ENCODE measurements around the gene VWC2. TPM values are rescaled to one million over a fixed set of nuclear protein-coding genes. Genes with fewer than 3 reads are reported as not detected.

The VWC2 gene
- total RNA-seq, 1 donor from 2014 or later, result 7.9 TPM

DNA sequence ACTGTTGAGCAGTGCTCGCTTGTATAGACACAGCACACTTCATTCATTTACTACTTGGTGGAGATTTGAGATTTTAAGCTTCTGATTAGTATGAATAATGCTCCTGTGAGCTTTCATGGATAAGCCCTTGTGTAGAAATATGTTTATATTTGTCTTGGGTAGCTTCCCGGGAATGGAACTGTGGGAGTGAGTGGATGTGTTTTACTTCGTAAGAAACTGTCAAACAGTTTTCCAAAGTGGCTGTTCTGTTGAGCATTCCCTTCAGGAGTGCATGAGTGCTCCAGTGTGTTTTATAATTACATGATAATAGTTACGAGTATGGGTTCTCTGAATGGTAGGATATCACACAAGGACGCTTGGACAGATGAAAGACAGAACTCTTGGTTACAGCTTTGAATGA lies 49.4 kb downstream of the VWC2 start:
- no peaks in the 10 kb centered on the region for H3K36me3 ChIP-seq
- intact Hi-C loops (cut with micrococcal nuclease), result no loop called here
- peaks cover 15% of the 10 kb centered on the region for H3K4me1 ChIP-seq
- H3K4me3 ChIP-seq, result no peak overlapping the region
- H3K27ac ChIP-seq (replicated peaks), result peak overlapping the region; percentile 50
- H3K27me3 ChIP-seq (ENCODE audit: low read depth), result no peaks in the 10 kb centered on the region
- TF ChIP-seq, protein P1, sequence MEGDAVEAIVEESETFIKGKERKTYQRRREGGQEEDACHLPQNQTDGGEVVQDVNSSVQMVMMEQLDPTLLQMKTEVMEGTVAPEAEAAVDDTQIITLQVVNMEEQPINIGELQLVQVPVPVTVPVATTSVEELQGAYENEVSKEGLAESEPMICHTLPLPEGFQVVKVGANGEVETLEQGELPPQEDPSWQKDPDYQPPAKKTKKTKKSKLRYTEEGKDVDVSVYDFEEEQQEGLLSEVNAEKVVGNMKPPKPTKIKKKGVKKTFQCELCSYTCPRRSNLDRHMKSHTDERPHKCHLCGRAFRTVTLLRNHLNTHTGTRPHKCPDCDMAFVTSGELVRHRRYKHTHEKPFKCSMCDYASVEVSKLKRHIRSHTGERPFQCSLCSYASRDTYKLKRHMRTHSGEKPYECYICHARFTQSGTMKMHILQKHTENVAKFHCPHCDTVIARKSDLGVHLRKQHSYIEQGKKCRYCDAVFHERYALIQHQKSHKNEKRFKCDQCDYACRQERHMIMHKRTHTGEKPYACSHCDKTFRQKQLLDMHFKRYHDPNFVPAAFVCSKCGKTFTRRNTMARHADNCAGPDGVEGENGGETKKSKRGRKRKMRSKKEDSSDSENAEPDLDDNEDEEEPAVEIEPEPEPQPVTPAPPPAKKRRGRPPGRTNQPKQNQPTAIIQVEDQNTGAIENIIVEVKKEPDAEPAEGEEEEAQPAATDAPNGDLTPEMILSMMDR (IDR thresholded peaks at IDR 0.05; ENCODE audit: borderline replicate concordance), result no peak
- no peak for DNase-seq
- H3K9me3 ChIP-seq (replicated peaks), result peaks cover 8% of the 10 kb centered on the region

DNA sequence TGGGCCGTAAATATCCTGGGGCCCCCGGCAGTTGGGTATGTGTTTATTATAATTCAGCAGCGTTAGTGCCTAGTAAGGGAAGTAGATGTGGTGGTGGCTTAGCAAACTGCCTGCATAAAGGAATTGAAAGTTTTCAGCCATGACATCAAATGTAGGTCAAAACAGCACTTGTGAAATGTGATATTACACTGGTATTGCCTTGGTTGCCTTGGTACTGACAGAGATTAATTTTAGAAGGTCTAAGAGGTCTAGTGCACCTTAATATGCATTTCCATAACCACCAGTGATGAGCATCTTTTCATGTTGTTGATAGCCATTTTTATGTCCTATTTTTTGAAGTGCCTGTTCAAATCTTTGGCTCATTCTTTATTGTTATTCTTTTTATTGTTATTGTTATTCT lies 50.1 kb downstream of the VWC2 start:
- intact Hi-C loops (cut with micrococcal nuclease), result no loop called here
- Histone ChIP-seq H3K4me3 (no peak overlapping the region), H3K27ac (replicated peaks) (peak overlapping the region; percentile 50), H3K4me1 (peaks cover 14% of the 10 kb centered on the region), H3K9me3 (replicated peaks) (peaks cover 8% of the 10 kb centered on the region), H3K36me3 (no peaks in the 10 kb centered on the region), H3K27me3 (ENCODE audit: low read depth) (no peaks in the 10 kb centered on the region)
- TF ChIP-seq, protein P1 (IDR thresholded peaks at IDR 0.05; ENCODE audit: borderline replicate concordance), result no peak
- DNase-seq, result no peak

DNA sequence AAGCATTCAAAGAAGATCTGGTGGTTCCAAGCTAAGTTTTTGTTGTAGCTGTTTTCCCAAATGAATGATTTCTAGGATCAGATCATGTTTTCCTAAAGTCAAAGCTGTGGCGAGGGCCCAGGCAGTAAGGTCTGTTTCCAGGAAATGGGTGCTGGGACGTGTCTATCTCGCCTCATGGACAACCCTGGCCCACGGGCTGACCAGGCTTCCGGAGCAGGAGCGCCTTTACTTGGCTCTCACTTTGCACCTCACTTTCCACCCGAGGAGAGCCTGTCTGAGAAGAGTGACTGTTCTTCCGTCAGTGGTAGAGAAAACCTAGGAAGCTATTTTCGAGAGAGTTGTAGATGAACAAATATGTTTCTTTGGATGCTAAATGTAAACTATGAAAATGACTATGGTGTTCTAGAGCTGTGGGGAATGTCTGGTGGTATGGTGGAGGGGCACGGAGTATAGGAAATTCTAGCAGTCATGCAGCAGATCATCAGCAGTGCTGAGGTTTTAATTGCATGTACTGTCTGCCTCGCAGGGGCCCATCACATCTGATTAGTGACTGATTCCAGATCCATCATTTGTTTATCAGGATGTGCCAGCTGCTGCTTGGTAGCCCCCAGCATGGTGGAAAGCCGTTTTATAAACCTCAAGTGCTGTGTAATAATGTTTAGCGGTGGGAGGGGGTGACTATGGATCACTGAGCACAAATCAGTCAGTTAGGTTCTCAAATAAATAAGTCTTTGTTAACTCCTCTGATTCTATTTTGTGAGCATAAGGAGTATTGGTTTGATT lies 66.6 kb downstream of the VWC2 start:
- intact Hi-C loops (cut with micrococcal nuclease), result no loop called here
- Histone ChIP-seq H3K4me3 (no peak overlapping the region), H3K4me1 (peaks cover 12% of the 10 kb centered on the region), H3K27ac (replicated peaks) (no peak overlapping the region), H3K27me3 (ENCODE audit: low read depth) (no peaks in the 10 kb centered on the region), H3K9me3 (replicated peaks) (no peaks in the 10 kb centered on the region), H3K36me3 (no peaks in the 10 kb centered on the region)
- TF ChIP-seq, protein P1 (IDR thresholded peaks at IDR 0.05; ENCODE audit: borderline replicate concordance), result no peak
- DNase-seq, result no peak

DNA sequence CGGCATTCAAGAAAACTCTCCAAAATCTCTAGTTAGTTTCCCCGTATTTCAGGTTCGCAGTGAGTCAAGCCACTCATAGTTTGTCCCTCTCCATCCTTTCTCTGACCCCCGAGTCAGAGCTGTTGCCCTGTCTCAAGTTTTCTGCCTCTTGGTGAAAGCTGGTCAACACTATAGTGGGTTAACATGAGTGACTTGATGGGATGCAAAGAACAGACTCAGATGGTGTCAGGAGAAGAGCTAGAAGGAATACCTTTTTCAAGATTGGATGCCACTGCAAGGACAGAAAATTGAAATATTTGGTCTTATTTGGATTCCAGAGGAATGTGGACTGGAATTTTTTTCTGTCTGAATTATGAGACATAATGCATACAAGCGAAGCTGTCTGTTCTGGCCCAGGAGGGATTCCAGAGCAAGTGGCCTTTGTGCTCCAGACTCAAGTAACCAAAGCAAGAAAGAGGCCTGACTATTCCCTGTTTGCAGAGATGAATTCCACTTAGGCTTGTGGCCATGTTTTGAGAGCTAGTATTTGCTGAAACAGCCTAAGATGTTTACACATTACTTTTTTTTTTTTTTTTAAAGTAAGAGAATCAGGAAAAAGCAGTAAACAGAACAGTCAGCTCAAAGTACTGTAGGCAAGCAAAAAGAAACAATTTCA lies 67.4 kb downstream of the VWC2 start:
- Histone ChIP-seq H3K27ac (replicated peaks) (no peak overlapping the region), H3K36me3 (no peaks in the 10 kb centered on the region), H3K4me3 (no peak overlapping the region), H3K4me1 (peaks cover 17% of the 10 kb centered on the region), H3K27me3 (ENCODE audit: low read depth) (no peaks in the 10 kb centered on the region), H3K9me3 (replicated peaks) (no peaks in the 10 kb centered on the region)
- TF ChIP-seq, protein P1 (IDR thresholded peaks at IDR 0.05; ENCODE audit: borderline replicate concordance), result no peak
- no peak for DNase-seq
- intact Hi-C loops (cut with micrococcal nuclease), result no loop called here

DNA sequence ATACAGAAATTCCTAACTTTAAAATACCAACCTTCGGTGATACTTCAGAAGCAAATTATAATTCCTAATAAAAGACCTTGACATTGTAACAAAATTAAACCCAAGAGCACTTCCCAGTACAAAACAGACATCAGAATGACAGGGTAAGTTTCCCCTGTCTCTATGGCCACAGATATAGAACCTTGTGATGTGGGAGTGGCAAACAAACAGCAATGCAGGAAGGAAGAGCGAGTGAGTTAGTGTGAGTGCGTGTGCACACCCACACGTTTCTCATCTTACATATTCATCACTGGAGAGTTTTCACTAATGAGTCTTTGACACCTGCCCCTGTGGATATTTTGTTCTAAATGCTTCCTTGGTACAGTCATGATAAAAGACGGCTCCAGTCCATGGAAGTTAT lies 72.2 kb downstream of the VWC2 start:
- intact Hi-C loops (cut with micrococcal nuclease), result no loop called here
- H3K27ac ChIP-seq (replicated peaks), result peak overlapping the region; percentile 15

More for the DNA sequence above, 72.2 kb downstream of the VWC2 start:
- TF ChIP-seq, protein P1 (IDR thresholded peaks at IDR 0.05; ENCODE audit: borderline replicate concordance), result no peak
- Histone ChIP-seq H3K4me1 (peaks cover 32% of the 10 kb centered on the region), H3K27me3 (ENCODE audit: low read depth) (no peaks in the 10 kb centered on the region), H3K4me3 (no peak overlapping the region), H3K9me3 (replicated peaks) (no peaks in the 10 kb centered on the region), H3K36me3 (no peaks in the 10 kb centered on the region)
- no peak for DNase-seq
